HEK293 (cell line): ENCODE data around the gene F3.

Experiments
- CTCF ChIA-PET: fragments of 350-600 bp; formaldehyde crosslinking; extraction: SDS; loops from one replicate; lab custom pipeline; 2021; ENCODE audit warnings: antibody characterized with exemption; lab: Yijun Ruan, JAX
- POLR2A ChIA-PET: fragments of 300-600 bp; formaldehyde crosslinking; extraction: SDS; loops from one replicate; lab custom pipeline; 2020; ENCODE audit warnings: antibody characterized with exemption, inconsistent platforms; lab: Yijun Ruan, JAX
- H3K27ac ChIP-seq: fragments of 200-500 bp; sonication (Bioruptor generic); 2 replicates; pipeline ENCODE4 v1.5.1; 2014; ENCODE audit warnings: low read depth, low read length, control low read depth, inconsistent platforms; ENCODE audit errors: extremely low read depth
- H3K36me3 ChIP-seq, 2 experiments: fragments of 200-500 bp in 1 of 2; sonication (Bioruptor generic) in 1 of 2; 1 replicate in 1 of 2; 2 replicates in 1 of 2; pipeline ENCODE4 v1.5.1; 2014 to 2017; ENCODE audit warnings: inconsistent platforms in 2 of 2, low read length in 2 of 2; ENCODE audit not compliant: control insufficient read depth in 2 of 2, insufficient read depth in 1 of 2
- H3K4me1 ChIP-seq: fragments of 200-500 bp; sonication (Bioruptor generic); 2 replicates; pipeline ENCODE4 v1.5.1; 2014; ENCODE audit warnings: mild to moderate bottlenecking, low read length, inconsistent platforms; ENCODE audit not compliant: control insufficient read depth, insufficient read depth
- H3K4me3 ChIP-seq: 2 replicates; pipeline ENCODE4 v1.5.1; 2011; ENCODE audit warnings: low read depth, mild to moderate bottlenecking, control low read depth, low read length, moderate library complexity
- H3K9me3 ChIP-seq: fragments of 200-500 bp; sonication (Bioruptor generic); 2 replicates; pipeline ENCODE4 v1.5.1; 2014; ENCODE audit warnings: low read depth, low read length, inconsistent platforms; ENCODE audit not compliant: control insufficient read depth, insufficient read depth
- EGR2 ChIP-seq: fragments of 450-650 bp; formaldehyde crosslinking; IDR thresholded peaks from 2 replicates; pipeline ENCODE4 v1.5.1; 2016; ENCODE audit warnings: low read depth, missing biosample characterization, missing genetic modification characterization
- GFI1B ChIP-seq: fragments of 450-650 bp; formaldehyde crosslinking; IDR thresholded peaks from 2 replicates; pipeline ENCODE4 v1.5.1; 2016; ENCODE audit warnings: missing biosample characterization, missing genetic modification characterization
- HOXC10 ChIP-seq: sonication (generic); formaldehyde crosslinking; IDR thresholded peaks from 2 replicates; pipeline ENCODE4 v1.8.1; 2023; ENCODE audit warnings: mild to moderate bottlenecking, missing genetic modification reagents
- KLF1 ChIP-seq: fragments of 450-650 bp; formaldehyde crosslinking; IDR thresholded peaks from 2 replicates; pipeline ENCODE4 v1.5.1; 2016; ENCODE audit warnings: missing biosample characterization, missing genetic modification characterization
- KLF10 ChIP-seq: fragments of 450-650 bp; IDR thresholded peaks from 2 replicates; pipeline ENCODE4 v1.5.1; 2018; ENCODE audit warnings: missing biosample characterization, mild to moderate bottlenecking, missing genetic modification characterization
- OSR2 ChIP-seq: fragments of 450-650 bp; formaldehyde crosslinking; IDR thresholded peaks from 2 replicates; pipeline ENCODE4 v1.5.1; 2016; ENCODE audit warnings: missing biosample characterization, missing genetic modification characterization
- SP7 ChIP-seq: fragments of 450-650 bp; formaldehyde crosslinking; IDR thresholded peaks from 2 replicates; pipeline ENCODE4 v1.5.1; 2016; ENCODE audit warnings: missing biosample characterization, missing genetic modification characterization
- ZBTB20 ChIP-seq: fragments of 450-650 bp; formaldehyde crosslinking; IDR thresholded peaks from 2 replicates; pipeline ENCODE4 v1.5.1; 2016; ENCODE audit warnings: missing biosample characterization, missing genetic modification characterization
- ZFHX2 ChIP-seq: fragments of 450-650 bp; formaldehyde crosslinking; conservative IDR thresholded peaks from 2 replicates; pipeline ENCODE4 v1.5.1; 2016; ENCODE audit warnings: missing biosample characterization, missing genetic modification characterization
- ZIC2 ChIP-seq: fragments of 450-650 bp; formaldehyde crosslinking; IDR thresholded peaks from 2 replicates; pipeline ENCODE4 v1.5.1; 2016; ENCODE audit warnings: missing biosample characterization, missing genetic modification characterization
- ZNF140 ChIP-seq: fragments of 450-650 bp; formaldehyde crosslinking; IDR thresholded peaks from 2 replicates; pipeline ENCODE4 v1.5.1; 2016; ENCODE audit warnings: missing biosample characterization, missing genetic modification characterization
- ZNF214 ChIP-seq: fragments of 450-650 bp; formaldehyde crosslinking; IDR thresholded peaks from 2 replicates; pipeline ENCODE4 v1.5.1; 2017; ENCODE audit warnings: missing biosample characterization, mild to moderate bottlenecking, missing genetic modification characterization, borderline replicate concordance
- ZNF324 ChIP-seq: fragments of 450-650 bp; formaldehyde crosslinking; IDR thresholded peaks from 2 replicates; pipeline ENCODE4 v1.5.1; 2016; ENCODE audit warnings: missing biosample characterization, missing genetic modification characterization
- ZNF449 ChIP-seq: fragments of 450-650 bp; formaldehyde crosslinking; IDR thresholded peaks from 2 replicates; pipeline ENCODE4 v1.5.1; 2017; ENCODE audit warnings: missing biosample characterization, mild to moderate bottlenecking, missing genetic modification characterization, moderate library complexity
- ZNF555 ChIP-seq: fragments of 450-650 bp; formaldehyde crosslinking; conservative IDR thresholded peaks from 2 replicates; pipeline ENCODE4 v1.5.1; 2017; ENCODE audit warnings: missing biosample characterization, mild to moderate bottlenecking, missing genetic modification characterization, inconsistent platforms
- ZNF629 ChIP-seq: fragments of 450-650 bp; formaldehyde crosslinking; IDR thresholded peaks from 2 replicates; pipeline ENCODE4 v1.5.1; 2017; ENCODE audit warnings: missing biosample characterization, missing genetic modification characterization
- ZNF837 ChIP-seq: fragments of 450-650 bp; formaldehyde crosslinking; IDR thresholded peaks from 2 replicates; pipeline ENCODE4 v1.5.1; 2016; ENCODE audit warnings: missing biosample characterization, missing genetic modification characterization
- TF ChIP-seq, protein P1 (sequence below): fragments of 450-650 bp; formaldehyde crosslinking; IDR thresholded peaks from 2 replicates; pipeline ENCODE4 v1.5.1; 2017; ENCODE audit warnings: missing biosample characterization, missing genetic modification characterization
- TF ChIP-seq, protein P2 (sequence below): fragments of 450-650 bp; formaldehyde crosslinking; IDR thresholded peaks from 2 replicates; pipeline ENCODE4 v1.5.1; 2017; ENCODE audit warnings: missing biosample characterization, missing genetic modification characterization
- TF ChIP-seq, protein P3 (sequence below): fragments of 450-650 bp; formaldehyde crosslinking; IDR thresholded peaks from 2 replicates; pipeline ENCODE4 v1.5.1; 2016; ENCODE audit warnings: missing biosample characterization, missing genetic modification characterization

Gene F3

DNA sequence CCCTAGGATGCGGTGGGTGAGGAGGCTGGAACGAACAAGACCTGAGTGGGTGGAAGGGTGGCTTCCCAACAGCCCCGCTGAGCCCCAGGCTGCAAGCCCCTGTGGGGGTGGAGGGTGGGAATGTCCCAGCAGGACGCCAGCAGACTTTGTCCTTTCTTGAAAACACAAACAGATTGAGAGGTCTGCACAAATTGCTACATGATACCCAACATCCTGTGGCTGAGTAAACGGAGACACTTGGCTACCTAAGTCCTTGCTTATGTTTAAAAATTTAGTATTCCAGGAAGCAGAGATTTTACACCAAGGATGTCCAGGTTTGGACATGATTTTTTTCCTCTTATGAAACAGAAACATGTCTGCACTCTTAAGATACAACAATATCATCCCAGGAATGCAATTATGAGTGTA lies 11.8 kb upstream of the F3 start:
- H3K36me3 ChIP-seq: no peaks in the 10 kb centered on the region
- peak; percentile 95 for TF ChIP-seq ZFHX2 (tag by site-specific recombination)
- 0 out of 2 replicates have a peak, but pooled peaks have one; percentile 36 for TF ChIP-seq GFI1B (tag by site-specific recombination)
- no peak for TF ChIP-seq ZNF449 (tag by site-specific recombination)
- TF ChIP-seq KLF1 (tag by site-specific recombination): no peak
- 0 out of 2 replicates have a peak, but pooled peaks have one; percentile 20 for TF ChIP-seq OSR2 (tag by site-specific recombination)
- TF ChIP-seq HOXC10: no peak
- peak; percentile 68; the same call in 1 of the 2 replicates for TF ChIP-seq SP7 (tag by site-specific recombination)
- peak; percentile 92 for TF ChIP-seq EGR2 (tag by site-specific recombination)
- TF ChIP-seq ZIC2 (tag by site-specific recombination): peak; percentile 72
- TF ChIP-seq ZBTB20: no peak
- TF ChIP-seq, protein P1, sequence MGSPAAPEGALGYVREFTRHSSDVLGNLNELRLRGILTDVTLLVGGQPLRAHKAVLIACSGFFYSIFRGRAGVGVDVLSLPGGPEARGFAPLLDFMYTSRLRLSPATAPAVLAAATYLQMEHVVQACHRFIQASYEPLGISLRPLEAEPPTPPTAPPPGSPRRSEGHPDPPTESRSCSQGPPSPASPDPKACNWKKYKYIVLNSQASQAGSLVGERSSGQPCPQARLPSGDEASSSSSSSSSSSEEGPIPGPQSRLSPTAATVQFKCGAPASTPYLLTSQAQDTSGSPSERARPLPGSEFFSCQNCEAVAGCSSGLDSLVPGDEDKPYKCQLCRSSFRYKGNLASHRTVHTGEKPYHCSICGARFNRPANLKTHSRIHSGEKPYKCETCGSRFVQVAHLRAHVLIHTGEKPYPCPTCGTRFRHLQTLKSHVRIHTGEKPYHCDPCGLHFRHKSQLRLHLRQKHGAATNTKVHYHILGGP: no peak
- no peak for TF ChIP-seq ZNF214 (tag by site-specific recombination)
- TF ChIP-seq, protein P2, sequence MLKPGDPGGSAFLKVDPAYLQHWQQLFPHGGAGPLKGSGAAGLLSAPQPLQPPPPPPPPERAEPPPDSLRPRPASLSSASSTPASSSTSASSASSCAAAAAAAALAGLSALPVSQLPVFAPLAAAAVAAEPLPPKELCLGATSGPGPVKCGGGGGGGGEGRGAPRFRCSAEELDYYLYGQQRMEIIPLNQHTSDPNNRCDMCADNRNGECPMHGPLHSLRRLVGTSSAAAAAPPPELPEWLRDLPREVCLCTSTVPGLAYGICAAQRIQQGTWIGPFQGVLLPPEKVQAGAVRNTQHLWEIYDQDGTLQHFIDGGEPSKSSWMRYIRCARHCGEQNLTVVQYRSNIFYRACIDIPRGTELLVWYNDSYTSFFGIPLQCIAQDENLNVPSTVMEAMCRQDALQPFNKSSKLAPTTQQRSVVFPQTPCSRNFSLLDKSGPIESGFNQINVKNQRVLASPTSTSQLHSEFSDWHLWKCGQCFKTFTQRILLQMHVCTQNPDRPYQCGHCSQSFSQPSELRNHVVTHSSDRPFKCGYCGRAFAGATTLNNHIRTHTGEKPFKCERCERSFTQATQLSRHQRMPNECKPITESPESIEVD (tag by site-specific recombination): peak; percentile 5; the same call in 1 of the 2 replicates
- ChIA-PET CTCF (no interaction called here), POLR2A (no interaction called here)
- no peak overlapping the region for H3K27ac ChIP-seq
- H3K4me1 ChIP-seq: peaks cover 10% of the 10 kb centered on the region
- H3K9me3 ChIP-seq: no peaks in the 10 kb centered on the region
- no peak overlapping the region for H3K4me3 ChIP-seq

DNA sequence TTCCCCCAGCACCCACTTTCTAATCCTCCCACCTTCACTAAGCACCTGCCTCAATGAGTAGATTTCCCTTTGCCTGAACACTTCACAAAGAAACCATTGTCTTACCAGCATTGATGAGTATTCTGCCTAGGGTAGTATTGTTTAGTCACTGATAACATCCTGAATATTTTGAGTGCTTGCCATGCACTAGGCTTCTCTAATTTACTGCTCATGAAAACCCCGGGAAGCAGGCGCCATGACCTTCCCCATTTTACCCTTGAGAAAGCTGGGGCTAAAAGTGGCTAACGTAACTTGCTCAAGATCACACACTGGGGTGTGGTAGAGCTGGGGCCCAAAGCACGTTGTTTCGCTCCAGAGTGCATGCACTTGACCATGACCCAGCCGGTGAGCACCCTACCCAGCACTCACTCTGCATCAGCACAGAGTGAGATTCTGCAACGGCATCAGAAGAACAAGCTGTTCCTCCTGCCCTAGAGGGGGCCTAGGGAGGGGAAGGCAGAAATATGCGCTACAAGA lies 10.6 kb upstream of the F3 start:
- CTCF ChIA-PET: no interaction called here
- POLR2A ChIA-PET: no interaction called here
- Histone ChIP-seq H3K27ac (no peak overlapping the region), H3K9me3 (no peaks in the 10 kb centered on the region), H3K4me3 (no peak overlapping the region), H3K4me1 (peaks cover 10% of the 10 kb centered on the region), H3K36me3 (no peaks in the 10 kb centered on the region)
- TF ChIP-seq ZNF140 (tag by site-specific recombination) (no peak), ZNF837 (tag by site-specific recombination) (no peak), KLF10 (no peak), ZNF629 (no peak), ZIC2 (tag by site-specific recombination) (no peak), ZNF324 (no peak), ZNF555 (tag by site-specific recombination) (no peak)
- TF ChIP-seq, protein P3, sequence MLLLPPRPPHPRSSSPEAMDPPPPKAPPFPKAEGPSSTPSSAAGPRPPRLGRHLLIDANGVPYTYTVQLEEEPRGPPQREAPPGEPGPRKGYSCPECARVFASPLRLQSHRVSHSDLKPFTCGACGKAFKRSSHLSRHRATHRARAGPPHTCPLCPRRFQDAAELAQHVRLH (tag by site-specific recombination): no peak
